Measurements from ENCODE around the gene ALG13.

The ALG13 gene

DNA sequence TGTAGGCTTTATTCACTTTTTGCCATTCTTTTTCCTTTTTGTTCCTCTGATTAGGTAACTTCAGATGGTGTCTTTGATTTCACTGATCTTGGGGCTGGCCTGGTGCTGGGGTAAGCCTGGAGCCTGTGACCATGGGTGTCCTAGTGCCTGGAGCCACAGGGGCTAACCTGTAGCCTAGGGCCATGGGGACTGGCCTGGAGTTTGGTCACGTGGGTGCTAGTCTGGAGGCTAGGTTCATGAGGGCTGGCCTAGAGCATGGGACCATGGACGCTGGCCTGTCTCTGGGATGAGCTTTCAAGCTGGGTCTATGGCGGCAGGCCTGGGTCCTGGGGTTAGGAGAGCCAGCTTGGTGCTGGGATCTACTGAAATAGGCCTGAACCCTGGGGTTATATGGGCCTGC lies 32.2 kb upstream of the ALG13 start:
- no peak for TF ChIP-seq CTCF (IDR thresholded peaks at IDR 0.05; ENCODE audit: low read depth, low read length)
- DNase-seq (ENCODE audit: low read depth, low spot score): no peak
- in situ Hi-C loops (cut with HindIII; ENCODE audit: low sequenced_read_pairs): no loop called here
- no peak overlapping the region for H3K4me3 ChIP-seq (ENCODE audit: low read depth, low read length)

DNA sequence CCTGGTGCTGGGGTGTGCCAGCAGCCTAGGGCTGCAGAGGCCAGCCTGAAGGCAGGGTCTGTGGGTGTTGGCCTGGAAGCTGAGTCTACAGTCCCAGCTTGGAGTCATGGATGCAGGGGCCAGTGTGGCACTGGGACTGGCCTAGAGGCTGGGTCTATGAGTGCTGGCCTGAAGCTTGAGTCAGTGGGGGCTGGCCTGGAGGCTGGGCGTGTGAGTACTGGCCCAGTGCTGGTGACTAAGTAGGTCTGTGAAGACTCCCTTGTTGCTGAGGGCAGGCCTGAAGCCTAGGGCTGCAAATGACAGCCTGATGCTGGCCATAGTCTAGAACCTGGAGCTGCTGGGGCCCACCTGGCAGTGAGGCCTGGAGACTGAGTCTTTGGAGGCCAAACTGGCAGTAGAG lies 31.3 kb upstream of the ALG13 start:
- in situ Hi-C loops (cut with HindIII; ENCODE audit: low sequenced_read_pairs): no loop called here
- no peak overlapping the region for H3K4me3 ChIP-seq (ENCODE audit: low read depth, low read length)
- TF ChIP-seq CTCF (IDR thresholded peaks at IDR 0.05; ENCODE audit: low read depth, low read length): no peak
- DNase-seq (ENCODE audit: low read depth, low spot score): no peak

GRCh38 chrX:111650845-111651244 lies 30.1 kb upstream of the ALG13 start:
- no peak for DNase-seq (ENCODE audit: low read depth, low spot score)
- no peak for TF ChIP-seq CTCF (IDR thresholded peaks at IDR 0.05; ENCODE audit: low read depth, low read length)
- in situ Hi-C loops (cut with HindIII; ENCODE audit: low sequenced_read_pairs): no loop called here
- H3K4me3 ChIP-seq (ENCODE audit: low read depth, low read length): no peak overlapping the region

- no peak overlapping the region for H3K4me3 ChIP-seq (ENCODE audit: low read depth, low read length)
- no peak for DNase-seq (ENCODE audit: low read depth, low spot score)
- in situ Hi-C loops (cut with HindIII; ENCODE audit: low sequenced_read_pairs): no loop called here
- TF ChIP-seq CTCF (IDR thresholded peaks at IDR 0.05; ENCODE audit: low read depth, low read length): no peak
Measured at GRCh38 chrX:111652719-111653118, 28.3 kb upstream of the ALG13 start.

GRCh38 chrX:111661241-111661640 lies 19.7 kb upstream of the ALG13 start:
- TF ChIP-seq CTCF (IDR thresholded peaks at IDR 0.05; ENCODE audit: low read depth, low read length): no peak
- H3K4me3 ChIP-seq (ENCODE audit: low read depth, low read length): no peak overlapping the region
- no peak for DNase-seq (ENCODE audit: low read depth, low spot score)
- in situ Hi-C loops (cut with HindIII; ENCODE audit: low sequenced_read_pairs): no loop called here

- no peak for DNase-seq (ENCODE audit: low read depth, low spot score)
- H3K4me3 ChIP-seq (ENCODE audit: low read depth, low read length): no peak overlapping the region
- TF ChIP-seq CTCF (IDR thresholded peaks at IDR 0.05; ENCODE audit: low read depth, low read length): no peak
- in situ Hi-C loops (cut with HindIII; ENCODE audit: low sequenced_read_pairs): no loop called here
Measured at GRCh38 chrX:111662292-111662691, 18.7 kb upstream of the ALG13 start.

DNA sequence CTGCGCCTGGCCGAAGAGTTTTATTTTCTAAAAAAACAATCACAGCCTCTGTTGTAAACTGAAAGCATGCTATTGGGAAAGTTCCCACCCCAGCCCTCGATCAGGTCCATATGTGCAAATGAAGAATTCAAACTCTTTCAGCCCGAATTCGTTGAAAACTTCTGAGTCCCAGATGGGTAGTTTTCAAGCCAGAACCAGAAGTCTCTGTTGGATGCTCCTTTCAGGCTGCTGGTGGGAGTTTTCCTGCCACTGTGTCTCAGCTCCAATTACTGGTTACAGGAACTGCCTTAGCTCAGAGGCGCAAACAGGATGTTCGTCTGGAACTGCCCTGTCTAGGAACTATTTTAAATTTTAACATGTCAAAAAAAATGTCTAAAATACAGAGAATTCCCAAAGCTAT lies 9.3 kb upstream of the ALG13 start:
- in situ Hi-C loops (cut with HindIII; ENCODE audit: low sequenced_read_pairs): no loop called here
- no peak for TF ChIP-seq CTCF (IDR thresholded peaks at IDR 0.05; ENCODE audit: low read depth, low read length)
- no peak overlapping the region for H3K4me3 ChIP-seq (ENCODE audit: low read depth, low read length)
- DNase-seq (ENCODE audit: low read depth, low spot score): no peak

Data from astrocyte of the spinal cord (primary cell).